Lower leg skin (tissue), 3 donors: ENCODE measurements around the gene ADAMTS14.

Experiments
- POLR2A ChIP-seq, 2 donors: fragments of 450-650 bp; IDR thresholded peaks; one replicate each; pipeline ENCODE4 v1.6.1; 2016 to 2017; ENCODE audit warnings: antibody characterized with exemption in 2 of 2, mild to moderate bottlenecking in 1 of 2, moderate library complexity in 1 of 2
- TF ChIP-seq, protein P1 (sequence below), 3 donors: fragments of 450-650 bp; IDR thresholded peaks; one replicate each; pipeline ENCODE4 v1.5.1; 2016; ENCODE audit warnings: antibody characterized with exemption in 3 of 3, mild to moderate bottlenecking in 3 of 3, moderate library complexity in 2 of 3

- TF ChIP-seq, protein P1, sequence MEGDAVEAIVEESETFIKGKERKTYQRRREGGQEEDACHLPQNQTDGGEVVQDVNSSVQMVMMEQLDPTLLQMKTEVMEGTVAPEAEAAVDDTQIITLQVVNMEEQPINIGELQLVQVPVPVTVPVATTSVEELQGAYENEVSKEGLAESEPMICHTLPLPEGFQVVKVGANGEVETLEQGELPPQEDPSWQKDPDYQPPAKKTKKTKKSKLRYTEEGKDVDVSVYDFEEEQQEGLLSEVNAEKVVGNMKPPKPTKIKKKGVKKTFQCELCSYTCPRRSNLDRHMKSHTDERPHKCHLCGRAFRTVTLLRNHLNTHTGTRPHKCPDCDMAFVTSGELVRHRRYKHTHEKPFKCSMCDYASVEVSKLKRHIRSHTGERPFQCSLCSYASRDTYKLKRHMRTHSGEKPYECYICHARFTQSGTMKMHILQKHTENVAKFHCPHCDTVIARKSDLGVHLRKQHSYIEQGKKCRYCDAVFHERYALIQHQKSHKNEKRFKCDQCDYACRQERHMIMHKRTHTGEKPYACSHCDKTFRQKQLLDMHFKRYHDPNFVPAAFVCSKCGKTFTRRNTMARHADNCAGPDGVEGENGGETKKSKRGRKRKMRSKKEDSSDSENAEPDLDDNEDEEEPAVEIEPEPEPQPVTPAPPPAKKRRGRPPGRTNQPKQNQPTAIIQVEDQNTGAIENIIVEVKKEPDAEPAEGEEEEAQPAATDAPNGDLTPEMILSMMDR (IDR thresholded peaks at IDR 0.05) = no peak
- TF ChIP-seq POLR2A (IDR thresholded peaks at IDR 0.05) = no peak
These were observed 101.2 kb downstream of the ADAMTS14 start for GRCh38 chr10:70773461-70773860.
